Measurements from ENCODE around the gene OR51A7.

GRCh38 chr11:4957396-4957795, 53.8 kb downstream of the OR51A7 start:
- TF ChIP-seq SIN3A (conservative IDR thresholded peaks at IDR 0.05 in 1 of 2, IDR thresholded peaks at IDR 0.05 in 1 of 2; ENCODE audit: low read depth in 1 of 2, low read length in 2 of 2) (no peak), TBP (IDR thresholded peaks at IDR 0.05; ENCODE audit: low read depth, low read length) (no peak), EZH2 (IDR thresholded peaks at IDR 0.05; ENCODE audit: low read depth, low read length, severe bottlenecking) (no peak), POLR2A (IDR thresholded peaks at IDR 0.05; ENCODE audit: control extremely low read depth in 1 of 2, low read depth in 2 of 2, low read length in 2 of 2) (no peak), HDAC6 (IDR thresholded peaks at IDR 0.05; ENCODE audit: low read depth, low read length) (no peak), SP1 (IDR thresholded peaks at IDR 0.05; ENCODE audit: low read depth, low read length) (no peak), GABPA (IDR thresholded peaks at IDR 0.05; ENCODE audit: borderline replicate concordance, insufficient read depth, low read length) (no peak), E2F6 (IDR thresholded peaks at IDR 0.05) (no peak), POU5F1 (IDR thresholded peaks at IDR 0.05; ENCODE audit: low read depth, low read length) (no peak), PHF8 (conservative IDR thresholded peaks at IDR 0.05; ENCODE audit: low read depth, low read length) (no peak), JUND (IDR thresholded peaks at IDR 0.05; ENCODE audit: low read length) (no peak), POLR2AphosphoS5 (IDR thresholded peaks at IDR 0.05; ENCODE audit: low read depth, low read length) (no peak), ATF2 (IDR thresholded peaks at IDR 0.05; ENCODE audit: low read length) (no peak)
- TF ChIP-seq, protein P1, sequence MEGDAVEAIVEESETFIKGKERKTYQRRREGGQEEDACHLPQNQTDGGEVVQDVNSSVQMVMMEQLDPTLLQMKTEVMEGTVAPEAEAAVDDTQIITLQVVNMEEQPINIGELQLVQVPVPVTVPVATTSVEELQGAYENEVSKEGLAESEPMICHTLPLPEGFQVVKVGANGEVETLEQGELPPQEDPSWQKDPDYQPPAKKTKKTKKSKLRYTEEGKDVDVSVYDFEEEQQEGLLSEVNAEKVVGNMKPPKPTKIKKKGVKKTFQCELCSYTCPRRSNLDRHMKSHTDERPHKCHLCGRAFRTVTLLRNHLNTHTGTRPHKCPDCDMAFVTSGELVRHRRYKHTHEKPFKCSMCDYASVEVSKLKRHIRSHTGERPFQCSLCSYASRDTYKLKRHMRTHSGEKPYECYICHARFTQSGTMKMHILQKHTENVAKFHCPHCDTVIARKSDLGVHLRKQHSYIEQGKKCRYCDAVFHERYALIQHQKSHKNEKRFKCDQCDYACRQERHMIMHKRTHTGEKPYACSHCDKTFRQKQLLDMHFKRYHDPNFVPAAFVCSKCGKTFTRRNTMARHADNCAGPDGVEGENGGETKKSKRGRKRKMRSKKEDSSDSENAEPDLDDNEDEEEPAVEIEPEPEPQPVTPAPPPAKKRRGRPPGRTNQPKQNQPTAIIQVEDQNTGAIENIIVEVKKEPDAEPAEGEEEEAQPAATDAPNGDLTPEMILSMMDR (IDR thresholded peaks at IDR 0.05; ENCODE audit: control extremely low read depth in 1 of 3, insufficient read depth in 1 of 3, low read depth in 1 of 3, low read length in 3 of 3): no peak

All from H1 (cell line).